Activated CD8-positive, alpha-beta memory T cell treated with anti-CD3 and anti-CD28 coated beads for 4 hours (primary cell): ENCODE measurements around the gene TARM1.
"Not testable (repeated sequence)": the region's sequence is repeated elsewhere in the genome, so short reads cannot be mapped to it uniquely, and the experiment has no call there.

Experiments
- DNase-seq, 2 donors: peaks; one replicate each; pipeline ENCODE4 v3.0.0-alpha.2; 2020; ENCODE audit warnings: low read depth in 2 of 2

The TARM1 gene

DNA sequence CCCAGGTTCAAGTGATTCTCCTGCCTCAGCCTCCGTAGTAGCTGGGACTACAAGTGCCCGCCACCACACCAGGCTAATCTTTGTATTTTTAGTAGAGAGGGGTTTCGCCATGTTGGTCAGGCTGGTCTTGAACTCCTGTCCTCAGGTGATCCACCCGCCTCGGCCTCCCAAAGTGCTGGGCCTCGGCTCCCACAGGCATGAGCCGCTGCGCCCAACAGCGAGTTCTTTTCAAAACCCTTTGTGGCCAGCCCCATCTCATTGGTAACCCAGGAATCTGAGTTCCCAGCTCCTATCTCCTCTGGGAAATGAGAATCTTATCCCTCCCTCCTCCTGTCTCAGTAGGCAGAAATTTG, 18.7 kb upstream of the TARM1 start:
- not testable (repeated sequence) for DNase-seq

DNA sequence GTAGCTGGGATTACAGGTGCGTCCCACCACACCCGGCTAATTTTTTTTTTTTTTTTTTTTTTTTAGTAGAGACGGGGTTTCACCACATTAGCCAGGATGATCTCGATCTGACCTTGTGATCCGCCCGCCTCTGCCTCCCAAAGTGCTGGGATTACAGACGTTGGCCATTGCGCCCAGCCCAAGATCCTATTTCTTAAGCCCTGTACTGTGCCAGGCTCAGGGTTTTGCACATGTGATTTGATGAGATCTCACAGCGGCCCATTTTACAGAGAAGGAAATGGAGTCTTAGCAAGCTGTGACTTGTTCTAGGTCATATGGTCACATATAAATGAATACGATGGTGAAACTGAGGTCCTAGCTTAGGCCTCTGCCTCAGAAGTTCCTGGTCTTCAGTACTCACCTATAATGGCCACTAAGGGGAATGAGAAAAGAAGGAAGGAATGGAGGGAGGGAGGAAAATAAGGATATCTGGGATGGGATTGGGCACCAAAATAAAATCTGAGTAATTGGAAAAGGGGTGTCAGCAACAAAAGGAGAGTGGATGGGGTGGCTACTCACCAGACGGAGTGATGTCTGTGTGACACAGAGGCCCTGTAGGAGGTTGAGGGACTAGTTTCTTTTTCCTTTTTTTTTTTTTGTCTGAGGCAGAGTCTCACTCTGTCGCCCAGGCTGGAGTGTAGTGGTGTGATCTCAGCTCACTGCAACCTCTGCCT, 18.2 kb upstream of the TARM1 start:
- DNase-seq: no peak

DNA sequence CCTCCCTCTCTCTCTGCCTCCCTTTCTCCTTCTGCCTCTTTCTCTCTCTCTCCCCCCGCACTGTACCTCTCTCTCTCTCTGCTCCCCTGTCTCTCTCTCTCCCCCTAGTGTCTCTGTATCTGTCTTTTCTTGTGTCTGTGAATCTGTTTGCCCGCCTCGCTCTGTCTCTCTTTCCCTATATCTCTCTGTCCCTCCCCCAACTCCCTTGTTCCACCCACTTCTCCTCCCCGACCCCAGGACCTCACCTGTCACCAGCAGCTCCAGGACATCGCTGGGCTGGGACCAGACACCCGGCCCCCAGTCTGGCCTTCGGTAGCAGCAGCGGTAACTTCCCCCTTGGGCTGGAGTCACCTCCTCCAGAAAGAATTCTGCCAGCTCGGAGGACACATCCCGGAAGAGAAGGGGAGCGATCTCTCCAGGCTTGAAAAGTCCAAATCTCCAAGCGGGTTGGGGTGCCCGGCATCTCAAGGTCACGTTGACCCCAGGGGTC, 15.5 kb upstream of the TARM1 start:
- no peak for DNase-seq

DNA sequence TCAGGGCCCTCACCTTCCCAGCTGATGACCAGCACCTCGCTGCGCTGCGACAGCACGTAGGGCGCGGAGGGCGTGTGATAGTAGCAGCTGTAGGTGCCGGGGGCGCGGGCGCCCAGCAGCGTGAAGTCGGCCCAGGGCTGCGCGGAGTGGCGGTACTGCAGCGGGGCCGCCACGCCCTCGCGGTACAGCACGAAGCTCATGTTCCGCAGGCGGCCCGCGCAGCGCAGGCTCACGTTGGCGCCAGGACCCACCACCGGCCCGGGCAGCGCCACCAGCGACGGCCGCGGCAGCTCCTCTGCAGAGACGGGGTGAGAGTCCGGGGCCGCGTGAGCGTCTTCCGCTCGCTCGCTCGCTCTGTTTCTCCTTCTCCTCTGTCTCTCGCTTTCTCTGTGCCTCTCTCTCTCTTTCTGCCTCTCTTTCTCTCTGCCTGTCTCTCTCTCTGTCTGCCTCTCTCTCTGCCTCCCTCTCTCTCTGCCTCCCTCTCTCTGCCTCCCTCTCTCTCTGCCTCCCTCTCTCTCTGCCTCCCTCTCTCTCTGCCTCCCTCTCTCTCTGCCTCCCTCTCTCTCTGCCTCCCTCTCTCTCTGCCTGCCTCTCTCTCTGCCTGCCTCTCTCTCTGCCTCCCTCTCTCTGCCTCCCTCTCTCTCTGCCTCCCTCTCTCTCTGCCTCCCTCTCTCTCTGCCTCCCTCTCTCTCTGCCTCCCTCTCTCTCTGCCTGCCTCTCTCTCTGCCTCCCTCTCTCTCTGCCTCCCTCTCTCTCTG, 14.9 kb upstream of the TARM1 start:
- not testable (repeated sequence) for DNase-seq

DNA sequence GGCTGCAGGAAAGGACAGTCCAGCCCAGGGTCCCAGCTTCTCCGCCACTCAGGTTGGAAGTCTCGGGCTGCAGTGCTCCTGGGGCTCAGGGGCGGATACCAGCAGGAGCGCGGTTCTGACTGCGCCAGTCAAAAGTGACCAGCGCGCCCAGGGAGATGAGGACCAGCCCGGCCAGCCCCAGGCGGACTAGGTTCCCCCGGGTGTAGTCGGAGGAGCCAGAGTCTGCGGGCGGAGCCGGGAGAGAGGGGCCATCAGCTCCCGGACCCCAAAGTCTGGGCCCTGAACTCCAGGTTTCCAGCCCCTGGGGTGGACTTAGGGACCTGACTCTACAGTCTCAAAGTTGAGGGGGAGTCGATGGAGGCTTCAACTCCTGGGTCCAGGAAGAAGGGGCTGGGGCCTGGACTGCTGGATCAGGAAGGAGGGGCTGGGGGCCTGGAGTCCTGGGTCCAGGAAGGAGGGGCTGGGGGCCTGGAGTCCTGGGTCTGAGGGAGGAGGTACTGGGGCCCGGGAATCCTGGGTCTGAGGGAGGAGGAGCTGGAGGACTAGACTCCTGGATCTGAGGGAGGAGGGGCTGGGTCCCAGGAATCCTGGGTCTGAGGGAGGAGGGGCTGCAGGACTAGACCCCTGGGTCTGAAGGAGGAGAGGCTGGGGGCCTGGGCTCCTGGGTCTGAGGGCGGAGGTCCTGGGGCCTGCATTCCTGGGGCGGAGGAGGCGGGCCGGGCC, 14.1 kb upstream of the TARM1 start:
- no peak for DNase-seq

DNA sequence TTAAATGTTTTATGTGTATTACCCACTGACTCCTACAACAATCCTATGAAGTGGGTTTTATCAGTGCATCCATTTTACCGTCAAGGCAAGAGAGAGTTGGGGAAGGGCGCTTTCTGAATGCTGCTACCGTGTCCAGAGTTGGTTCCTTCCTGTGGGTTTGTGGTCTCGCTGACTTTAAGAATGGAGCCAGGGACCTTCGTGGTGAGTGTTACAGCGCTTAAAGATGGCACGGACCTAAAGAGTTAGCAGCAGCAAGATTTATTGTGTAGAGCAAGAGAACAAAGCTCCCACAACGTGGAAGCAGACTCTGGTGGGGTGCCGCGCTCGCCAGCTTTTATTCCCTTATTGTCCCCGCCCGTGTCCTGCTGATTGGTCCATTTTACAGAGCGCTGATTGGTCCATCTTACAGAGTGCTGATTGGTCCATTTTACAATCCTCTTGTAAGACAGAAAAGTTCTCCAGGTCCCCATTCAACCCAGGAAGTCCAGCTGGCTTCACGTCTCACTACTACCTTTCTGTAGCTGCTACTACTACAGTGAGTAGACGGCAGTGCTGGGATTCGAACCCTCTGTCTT, 13.3 kb upstream of the TARM1 start:
- DNase-seq: no peak

DNA sequence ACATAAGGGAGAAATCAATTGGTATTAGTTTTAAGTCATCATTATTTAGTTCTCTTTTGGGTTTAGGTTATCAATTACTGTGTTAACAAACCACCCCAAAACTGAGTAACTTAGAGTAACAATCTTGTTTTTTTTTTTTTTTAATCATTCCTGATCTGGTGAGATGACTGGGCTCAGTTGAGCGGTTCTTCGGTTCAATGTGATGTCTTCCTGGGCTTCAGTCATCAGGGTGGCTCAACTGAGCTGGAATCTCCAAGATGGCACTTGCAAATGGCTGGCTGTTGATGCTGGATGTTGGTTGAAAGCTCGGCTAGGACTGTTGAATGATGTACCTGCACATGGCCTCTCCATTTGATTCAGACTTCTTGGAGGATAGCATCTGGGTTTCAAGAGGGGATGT, 3.2 kb upstream of the TARM1 start:
- no peak for DNase-seq

DNA sequence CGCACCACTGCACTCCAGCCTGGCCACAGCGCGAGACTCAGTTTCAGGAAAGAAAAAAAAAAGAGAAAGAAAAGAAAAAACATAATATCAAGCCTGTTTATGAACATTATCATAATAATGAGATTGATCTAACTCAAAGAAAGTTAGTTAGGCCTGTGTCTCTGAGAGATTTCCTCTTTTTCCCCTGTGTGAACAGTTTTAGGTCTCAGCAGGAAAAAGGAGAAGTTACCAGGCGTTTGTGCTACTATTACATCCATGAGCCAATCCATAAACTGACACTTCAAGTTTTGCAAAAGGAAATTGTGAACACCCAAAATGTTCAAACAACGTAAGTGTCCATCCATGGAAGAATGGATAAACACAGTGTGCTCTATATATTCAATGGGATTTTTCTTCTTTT, 3.8 kb downstream of the TARM1 start:
- no peak for DNase-seq

DNA sequence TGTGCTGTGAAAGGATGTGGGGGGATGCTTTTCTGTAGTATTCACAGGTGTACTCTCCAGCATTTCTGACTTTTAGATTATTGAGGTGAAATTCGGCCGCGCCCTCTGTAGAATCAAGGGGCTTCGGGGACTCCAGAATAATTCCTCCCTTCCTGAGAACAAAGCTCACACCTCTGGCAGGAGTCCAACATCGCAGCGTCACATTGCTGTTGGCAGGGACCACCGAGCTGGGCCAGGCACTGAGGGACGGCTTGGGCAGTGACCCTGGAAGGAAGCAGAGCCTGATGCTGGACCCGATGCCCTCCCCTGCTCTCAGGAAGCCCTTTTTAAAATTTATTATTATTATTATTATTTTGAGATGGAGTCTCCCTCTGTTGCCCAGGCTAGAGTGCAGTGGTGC, 6.3 kb downstream of the TARM1 start:
- DNase-seq: no peak

DNA sequence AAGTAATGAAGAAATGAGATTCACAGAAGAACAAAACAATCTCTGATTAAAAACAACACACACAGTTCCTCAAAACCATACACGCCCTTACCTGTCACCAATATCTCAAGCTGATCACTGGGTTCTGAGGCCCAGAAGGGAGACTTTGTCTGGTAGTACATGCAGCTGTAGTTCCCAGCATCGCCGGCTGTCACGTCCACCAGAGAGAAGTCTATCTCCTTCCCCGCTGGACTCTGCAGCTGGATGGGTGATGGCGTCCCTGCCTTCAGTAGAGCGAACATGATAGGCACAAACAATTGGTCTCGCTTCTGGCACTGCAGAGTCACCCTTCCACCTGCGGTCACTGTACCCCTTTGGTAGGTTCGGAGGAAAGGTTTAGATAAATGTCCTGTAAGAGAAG, 7.3 kb downstream of the TARM1 start:
- DNase-seq: no peak

DNA sequence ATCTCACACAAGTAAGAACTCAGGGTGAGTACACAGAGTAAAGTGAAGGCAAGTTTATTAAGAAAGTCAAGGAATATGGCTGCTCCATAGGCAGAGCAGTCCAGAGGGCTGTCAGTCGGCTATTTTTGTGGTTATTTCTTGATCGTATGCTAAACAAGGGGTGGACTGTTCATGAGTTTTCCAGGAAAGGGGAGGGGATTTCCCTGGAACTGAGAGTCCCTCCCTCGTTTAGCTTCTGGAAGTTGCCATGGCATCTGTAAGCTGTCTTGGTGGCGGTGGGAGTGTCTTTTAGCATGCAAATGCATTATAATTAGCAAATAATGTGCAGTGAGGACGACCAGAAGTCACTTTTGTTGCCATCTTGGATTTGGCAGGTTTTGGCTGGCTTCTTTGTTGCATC, 11.7 kb downstream of the TARM1 start:
- no peak for DNase-seq

DNA sequence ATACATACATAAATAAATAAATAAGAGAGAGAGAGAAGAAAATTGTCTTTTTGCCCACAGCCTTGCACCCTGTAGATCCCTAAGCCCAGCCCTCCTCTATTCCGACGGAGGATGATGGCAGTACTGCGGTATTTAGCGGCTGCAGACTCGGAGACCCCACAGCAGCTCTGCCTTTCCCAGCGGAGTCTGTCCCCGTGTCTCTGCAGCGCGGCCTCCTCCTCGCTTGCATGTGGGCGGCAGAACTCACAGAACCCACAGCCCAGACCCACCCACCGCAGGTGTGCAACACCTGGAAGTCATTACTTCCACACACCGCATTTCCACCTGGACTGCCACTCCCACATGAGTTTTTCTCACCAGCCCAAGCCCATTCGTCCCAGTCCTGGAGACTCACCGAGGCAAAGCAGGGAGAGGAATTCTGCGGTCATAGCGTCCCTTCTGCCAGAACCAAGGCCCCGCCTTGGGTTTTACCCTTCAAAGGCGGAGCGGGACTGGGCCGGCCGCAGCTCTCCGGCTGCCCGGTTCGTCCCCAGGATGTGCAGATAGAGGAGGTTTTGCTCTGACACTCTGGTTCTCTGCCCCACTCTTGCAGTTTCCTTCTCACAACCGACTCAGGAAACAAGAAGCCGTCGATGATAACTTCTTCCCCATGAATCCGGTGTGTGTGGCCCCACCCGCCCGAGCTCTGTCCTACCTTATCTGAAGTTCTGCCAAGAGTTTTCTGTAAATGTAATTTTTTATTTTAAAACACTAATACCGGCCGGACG, 17.6 kb downstream of the TARM1 start, which contains the start of gene VSTM1:
VSTM1 (minus strand) TSS at position 548 of the 767 bp plus-strand sequence; CDS start at position 428, 120 bp downstream.
- DNase-seq: no peak

DNA sequence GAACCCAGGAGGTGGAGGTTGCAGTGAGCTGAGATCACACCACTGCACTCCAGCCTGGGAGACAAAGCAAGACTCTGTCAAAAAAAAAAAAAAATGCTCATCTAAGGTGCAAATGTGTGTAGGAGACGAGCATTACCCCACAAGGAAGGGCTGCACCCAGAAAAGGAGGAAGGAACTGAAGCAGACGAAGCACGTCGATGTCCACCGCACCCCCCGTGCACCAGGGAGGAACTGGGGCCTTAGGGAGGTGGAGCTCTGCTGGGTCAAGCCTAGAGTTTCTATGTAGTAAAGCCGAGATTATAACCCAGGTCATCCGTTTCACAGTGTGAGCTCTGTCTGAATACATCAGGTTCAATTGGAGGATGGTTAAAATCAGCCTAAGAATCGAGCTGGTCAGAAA, 18.5 kb downstream of the TARM1 start:
- no peak for DNase-seq

DNA sequence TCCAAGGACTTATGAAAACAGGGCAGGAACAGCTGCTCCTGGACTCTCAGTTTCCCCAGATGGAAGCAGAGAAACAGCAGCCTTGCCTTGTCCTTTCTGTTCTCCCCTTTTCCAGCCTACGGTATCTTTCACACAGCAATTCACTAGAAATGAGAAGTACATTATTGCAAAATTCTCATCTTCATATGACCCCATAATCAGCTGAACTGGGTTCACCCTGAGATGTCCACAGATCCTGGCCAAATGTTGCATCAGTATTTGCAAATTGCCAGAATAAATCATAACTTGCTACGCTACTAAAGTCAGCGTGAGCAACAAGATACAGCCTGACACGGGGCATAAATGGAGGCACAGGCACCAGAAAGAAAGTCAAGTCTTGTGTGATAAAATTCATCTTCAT, 33.5 kb downstream of the TARM1 start:
- no peak for DNase-seq

DNA sequence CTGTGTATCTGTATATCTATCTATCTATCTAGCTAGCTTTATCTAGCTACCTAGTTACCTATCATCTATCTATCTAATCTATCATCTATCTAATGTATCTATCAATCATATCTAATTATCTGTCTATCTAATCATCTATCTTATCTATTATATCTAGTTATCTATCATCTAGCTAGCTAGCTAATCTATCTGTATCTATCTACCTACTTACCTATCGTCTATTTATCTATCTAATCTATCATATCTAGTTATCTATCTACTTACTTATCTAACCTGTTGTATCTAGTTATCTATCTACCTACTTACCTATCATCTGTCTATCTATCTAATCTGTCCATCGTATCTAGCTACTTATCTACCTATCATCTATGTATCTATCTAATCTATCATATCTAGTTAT, 35.4 kb downstream of the TARM1 start:
- no peak for DNase-seq

DNA sequence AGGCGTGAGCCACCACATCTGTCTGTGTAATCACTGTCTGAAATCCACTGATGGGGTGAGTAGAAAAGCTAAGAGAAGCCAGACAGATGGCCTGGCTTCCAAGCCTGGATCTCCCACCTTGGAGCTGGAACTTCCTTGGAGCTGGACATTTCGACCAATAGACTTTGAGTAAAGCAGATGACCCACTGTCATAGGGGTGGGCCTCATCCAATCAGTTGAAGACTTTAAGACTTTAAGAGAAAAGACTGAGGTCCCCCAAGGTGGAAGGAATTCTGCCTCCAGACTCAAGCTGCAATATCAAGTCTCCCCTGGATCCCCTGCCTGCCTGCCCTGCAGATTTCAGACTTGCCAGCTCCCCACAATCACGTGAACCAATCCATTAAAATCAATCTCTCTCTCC, 38.2 kb downstream of the TARM1 start:
- no peak for DNase-seq

DNA sequence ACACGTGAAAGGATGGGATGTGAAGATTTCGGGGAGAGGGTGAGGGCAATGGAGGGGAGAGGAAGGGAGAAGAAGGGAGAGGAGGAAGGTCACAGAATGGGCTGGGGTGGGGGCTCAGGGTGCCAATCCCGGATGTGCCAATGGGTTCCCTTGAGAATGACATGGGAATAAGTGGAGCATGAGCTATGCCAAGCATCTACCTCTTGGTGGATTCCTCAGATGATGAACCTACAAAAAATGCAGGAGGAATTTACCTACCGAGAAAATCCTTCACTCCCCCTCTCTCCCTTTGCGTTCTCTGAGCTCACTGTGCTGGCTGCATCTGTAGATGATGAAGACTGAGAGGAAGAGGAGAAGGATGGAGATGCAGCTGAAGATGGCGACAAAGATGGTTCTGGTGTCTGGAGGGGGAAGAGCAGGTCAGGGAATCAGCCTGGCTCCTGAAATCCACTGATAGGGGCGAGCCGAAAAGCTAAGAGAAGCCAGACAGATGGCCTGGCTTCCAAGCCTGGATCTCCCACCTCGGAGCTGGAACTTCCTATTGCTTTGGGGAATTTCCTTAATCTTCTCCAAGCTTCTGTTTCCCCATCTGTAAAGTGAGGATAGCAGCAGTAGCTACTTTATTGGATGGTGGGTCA, 39.1 kb downstream of the TARM1 start:
- DNase-seq: no peak

DNA sequence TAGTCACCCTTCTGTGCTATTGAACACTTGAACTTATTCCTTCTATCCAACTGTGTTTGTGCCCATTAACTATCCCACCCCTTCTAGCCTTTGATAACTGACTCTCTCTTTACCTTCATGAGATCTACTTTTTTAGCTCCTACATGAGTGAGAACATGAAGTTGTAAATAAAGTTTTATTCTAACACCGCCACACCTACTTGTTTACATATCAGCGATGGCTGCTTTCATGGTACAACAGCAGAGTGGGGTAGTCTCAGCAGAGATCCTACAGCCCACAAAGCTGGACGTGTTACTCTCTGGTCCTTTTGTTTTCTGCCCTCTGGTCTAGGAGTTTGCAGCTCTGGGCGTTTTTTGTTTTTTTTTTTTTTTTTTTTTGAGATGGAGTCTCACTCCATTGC, 41.2 kb downstream of the TARM1 start:
- DNase-seq: no peak

DNA sequence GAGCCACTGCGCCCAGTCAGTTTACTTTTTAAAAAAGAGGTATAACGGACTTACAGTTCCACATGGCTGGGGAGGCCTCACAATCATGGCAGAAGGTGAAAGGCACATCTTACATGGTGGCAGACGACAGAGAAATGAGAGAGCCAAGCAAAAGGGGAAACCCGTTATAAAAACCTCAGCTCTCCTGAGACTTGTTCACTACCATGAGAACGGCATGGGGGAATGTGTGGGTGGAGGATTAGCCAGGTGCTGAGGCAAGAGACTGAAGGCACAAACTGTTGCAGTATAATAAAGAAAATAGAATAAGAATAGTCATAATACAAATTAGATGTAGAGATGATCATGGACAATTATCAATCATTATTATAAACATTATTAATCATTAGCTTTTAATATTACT, 44.6 kb downstream of the TARM1 start:
- not testable (repeated sequence) for DNase-seq

DNA sequence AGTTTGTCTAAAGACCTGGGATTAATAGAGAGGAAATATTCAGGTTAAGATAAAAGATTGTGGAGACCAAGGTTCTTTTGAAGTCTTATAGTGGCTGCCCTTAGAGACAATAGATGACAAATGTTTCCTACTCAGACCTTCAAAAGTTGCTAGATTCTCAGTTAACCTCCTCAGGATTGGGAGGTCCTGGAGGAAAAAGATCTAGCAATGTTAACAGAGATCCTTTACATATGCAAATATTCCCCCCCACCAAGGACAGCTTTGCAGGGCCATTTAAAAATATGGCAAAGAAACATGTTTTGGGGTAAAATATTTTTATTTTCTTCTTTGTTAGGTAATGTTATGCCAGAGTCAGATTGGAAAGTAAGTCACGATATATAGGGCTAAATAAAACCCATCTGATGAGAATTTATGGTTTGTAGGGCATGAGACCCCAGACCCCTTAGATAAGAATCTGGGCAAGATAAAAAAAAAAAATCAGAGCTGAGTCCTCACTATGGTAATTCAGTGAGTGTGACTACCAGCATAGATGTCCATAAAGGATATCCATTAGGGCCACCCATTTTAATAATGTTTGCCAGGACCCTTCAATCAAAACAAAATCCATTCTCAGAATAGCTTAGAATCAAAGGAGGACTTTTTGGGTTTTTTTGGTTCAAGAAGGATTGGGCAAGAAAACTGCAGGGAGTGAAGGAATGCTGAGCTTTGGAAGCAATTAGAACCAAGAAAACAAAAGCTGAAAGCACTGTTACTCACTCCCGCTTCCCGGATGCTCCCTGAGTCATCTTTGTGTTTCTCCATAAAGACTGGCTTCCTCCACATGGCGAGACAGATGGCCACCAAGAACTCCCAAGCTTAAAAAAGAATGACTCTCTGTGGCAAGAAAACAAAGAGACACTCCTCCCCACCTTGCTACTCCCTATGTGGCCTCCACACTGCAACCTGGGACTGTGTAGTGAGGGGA, 45.7 kb downstream of the TARM1 start:
- DNase-seq: no peak
